Upper lobe of left lung (tissue), 4 donors: ENCODE results near the gene TMEM126B.

ENCODE experiments used
- CTCF ChIP-seq, 6 experiments: fragments of 450-650 bp in 4 of 6; fragments of 200-600 bp in 2 of 6; sonication (generic) in 2 of 6; IDR thresholded peaks; one replicate each; pipeline ENCODE4 v1.5.1; 2016 to 2019; ENCODE audit warnings: antibody characterized with exemption in 6 of 6
- EP300 ChIP-seq, 4 donors: sonication (generic); formaldehyde crosslinking; IDR thresholded peaks; one replicate each; pipeline ENCODE4 v1.5.1; 2017; ENCODE audit warnings: antibody characterized with exemption in 4 of 4, control low read depth in 2 of 4
- POLR2A ChIP-seq, 4 donors: fragments of 450-650 bp; IDR thresholded peaks; one replicate each; pipeline ENCODE4 v1.5.1; 2016 to 2017; ENCODE audit warnings: antibody characterized with exemption in 4 of 4, mild to moderate bottlenecking in 2 of 4
- POLR2AphosphoS5 ChIP-seq, 2 donors: sonication (generic); formaldehyde crosslinking; IDR thresholded peaks; one replicate each; pipeline ENCODE4 v1.5.1; 2017; ENCODE audit warnings: antibody characterized with exemption in 2 of 2

- TF ChIP-seq CTCF (IDR thresholded peaks at IDR 0.05) (no peak), POLR2A (IDR thresholded peaks at IDR 0.05) (no peak), POLR2AphosphoS5 (IDR thresholded peaks at IDR 0.05) (no peak), EP300 (IDR thresholded peaks at IDR 0.05) (no peak)
Observed at GRCh38 chr11:85620256-85620655, 8.1 kb upstream of the TMEM126B start.
